GM21786 (cell line): ENCODE results near the gene NCF4.

Experiments
- ATAC-seq: cut with Tn5 transposase; IDR thresholded peaks from one replicate; pipeline ENCODE4 v1.9.1; 2021; ENCODE audit not compliant: unreplicated experiment

Gene NCF4

DNA sequence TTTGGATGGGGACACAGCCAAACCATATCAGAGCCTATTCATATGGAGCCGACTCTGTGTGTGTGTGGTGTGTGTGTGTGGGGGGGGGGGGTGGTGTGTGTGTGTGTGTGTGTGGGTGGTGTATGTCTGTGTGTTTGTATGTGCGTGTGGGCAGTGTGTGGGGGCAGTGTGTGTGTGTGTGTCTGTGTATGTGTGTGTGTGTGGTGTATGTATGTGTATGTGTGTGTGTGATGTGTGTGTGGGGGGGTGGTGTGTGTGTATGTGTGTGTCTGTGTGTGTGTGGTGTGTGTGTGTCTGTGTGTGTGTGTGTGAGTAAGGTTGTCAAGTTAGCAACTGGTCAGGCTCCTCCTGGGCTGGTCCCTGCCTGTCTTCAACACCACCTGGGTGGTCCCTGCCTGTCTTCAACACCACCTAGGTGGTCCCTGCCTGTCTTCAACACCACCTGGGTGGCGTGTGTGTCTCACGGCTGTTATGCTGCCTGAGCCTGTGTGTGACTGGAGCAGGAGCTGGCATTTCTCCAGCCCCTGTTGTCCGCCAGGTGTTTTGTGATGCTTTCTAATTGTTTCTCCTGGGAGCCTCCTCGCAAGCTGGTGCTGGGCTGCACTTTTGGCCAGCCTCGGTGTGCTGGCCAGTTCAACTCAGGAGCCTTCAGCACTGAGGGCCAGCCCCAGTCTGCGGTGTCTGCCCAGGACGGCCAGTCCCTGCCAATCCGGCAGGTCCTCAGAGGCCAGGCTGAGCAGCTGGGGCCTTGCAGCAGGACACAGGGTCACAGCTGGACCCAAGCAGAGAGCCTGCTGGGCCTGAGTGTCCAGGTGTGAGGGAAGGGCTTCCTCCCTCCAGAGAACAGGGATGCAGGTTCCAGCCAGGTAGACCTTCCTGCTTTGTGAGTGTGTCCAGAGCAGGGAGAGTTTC lies 22.4 kb upstream of the NCF4 start:
- no peak for ATAC-seq

DNA sequence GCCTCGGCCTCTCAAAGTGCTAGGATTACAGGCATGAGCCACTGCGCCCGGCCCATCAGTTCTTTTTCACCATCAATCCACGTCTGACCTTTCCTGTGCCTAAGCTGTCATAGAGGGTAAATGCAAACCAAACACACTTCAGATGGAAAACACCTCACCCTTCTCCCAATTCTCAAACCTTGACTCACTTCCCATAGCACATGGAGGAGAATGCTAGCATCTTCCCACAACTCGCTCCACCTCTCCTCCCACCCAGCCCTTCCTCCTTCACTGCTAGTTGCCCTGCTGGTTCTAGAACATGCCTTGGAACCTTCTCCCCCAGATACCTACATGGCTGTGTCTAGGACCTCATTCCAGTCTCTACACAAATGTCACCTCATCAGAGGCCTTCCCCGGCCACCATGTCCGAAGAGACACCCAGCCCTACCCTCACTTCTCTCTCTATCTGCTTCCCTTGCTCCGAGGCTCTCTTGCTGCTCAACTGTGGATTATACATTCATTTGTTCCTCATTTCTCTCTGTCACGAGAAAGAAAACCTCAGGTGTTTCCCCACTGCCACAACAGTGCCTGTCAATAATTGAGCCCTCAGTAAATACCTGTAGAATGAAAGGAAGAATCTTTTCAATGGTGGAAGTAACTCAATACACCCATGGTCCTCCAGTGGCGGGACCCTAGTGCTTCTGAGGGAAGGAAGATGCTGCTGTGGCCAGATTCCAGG lies 21.3 kb upstream of the NCF4 start:
- no peak for ATAC-seq

DNA sequence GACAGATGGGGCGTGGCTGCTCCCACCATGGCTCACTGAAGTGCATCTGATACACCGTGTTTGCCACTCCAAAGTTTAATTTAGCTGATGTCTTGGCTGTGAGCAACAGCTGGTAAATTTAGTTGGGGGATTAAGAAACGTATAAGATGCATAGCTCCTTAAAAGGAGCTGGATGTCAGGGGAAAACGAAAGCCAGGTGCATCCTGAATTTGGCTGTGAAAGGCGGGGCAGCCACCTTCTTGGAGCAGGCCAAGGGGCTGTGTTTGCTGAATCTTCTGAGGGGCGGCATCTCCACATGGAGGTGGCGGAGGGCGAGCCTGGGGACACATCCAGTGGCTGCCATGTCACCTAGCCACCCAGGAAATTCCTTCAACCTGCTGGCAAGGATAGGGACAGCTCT lies 20.7 kb upstream of the NCF4 start:
- ATAC-seq = no peak

DNA sequence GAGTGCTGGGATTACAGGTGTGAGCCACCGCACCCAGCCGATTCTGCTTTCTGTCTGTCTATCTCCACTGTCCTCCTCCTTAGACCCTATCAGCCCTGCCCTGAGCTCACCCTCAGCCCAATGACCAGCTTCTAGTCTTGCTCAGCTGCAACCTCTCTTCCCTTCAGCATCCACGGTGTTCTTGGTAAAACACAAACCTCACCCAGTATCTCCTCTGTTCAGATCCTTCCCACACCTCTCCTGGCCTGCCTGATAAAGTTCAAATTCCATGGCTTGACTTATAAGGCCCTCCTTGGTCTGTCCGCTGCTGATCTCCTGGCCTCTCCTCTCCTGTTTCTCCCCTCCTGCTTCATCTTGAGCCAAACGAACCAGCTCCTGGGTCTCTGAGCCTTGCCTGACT lies 14.5 kb upstream of the NCF4 start:
- no peak for ATAC-seq

DNA sequence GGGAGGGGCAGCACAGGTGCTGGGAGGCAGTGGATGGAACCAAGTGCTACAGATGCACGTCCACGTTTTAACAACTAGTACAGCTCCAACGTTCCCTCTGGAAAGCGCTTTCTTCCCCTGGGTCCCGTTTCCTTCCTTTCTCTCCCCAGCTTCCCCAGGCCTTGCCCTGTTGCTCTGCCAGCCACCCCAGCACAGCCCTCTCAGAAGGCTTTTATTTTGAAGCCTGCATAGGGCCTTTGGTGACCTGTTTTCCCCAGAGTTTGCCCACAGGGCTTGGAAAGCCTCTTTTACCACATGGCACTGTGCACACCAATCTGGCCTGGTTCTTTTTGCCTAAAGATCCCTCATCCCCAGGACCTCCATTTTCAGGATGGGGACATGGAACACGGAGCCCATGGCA lies 13.9 kb upstream of the NCF4 start:
- ATAC-seq = no peak

DNA sequence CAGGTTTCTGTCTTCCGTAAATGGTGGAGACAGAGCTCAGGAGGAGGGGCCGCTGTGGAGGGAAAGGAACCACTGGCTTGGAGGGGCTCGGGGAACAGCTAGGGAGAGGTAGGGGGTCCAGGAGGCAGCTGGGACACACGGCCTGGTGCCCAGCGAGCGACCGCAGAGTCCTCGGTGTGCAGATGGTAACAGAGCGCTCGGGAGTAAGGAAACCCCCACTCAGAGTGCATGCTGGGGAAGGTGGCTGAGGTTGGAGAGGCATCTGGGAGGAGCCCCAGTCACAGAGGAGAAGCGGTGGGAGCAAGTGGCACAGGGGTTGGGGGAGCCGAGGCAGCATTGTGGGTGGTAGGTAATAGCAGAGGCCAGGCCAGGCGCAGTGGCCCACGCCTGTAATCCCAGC lies 10.8 kb upstream of the NCF4 start:
- ATAC-seq = no peak

DNA sequence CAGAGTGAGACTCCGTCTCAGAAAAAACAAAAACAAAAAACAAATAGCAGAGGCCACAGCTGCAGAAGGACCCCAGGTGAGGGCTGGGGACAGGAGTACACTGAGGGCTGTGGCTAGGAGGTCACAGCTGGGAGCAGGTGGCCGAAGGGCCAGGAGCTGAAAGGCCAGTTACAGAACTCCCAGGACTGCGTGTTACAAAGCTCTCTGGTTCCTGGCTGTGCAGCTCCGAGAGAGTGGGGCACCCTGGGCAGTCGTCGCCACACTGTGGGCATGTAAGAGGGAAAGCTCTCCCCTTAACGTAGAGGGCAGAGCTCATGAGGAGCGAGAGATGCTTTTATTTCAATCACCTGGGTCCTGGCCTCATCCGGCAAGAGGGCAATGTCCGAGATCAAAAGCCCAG lies 10.1 kb upstream of the NCF4 start:
- ATAC-seq = no peak

DNA sequence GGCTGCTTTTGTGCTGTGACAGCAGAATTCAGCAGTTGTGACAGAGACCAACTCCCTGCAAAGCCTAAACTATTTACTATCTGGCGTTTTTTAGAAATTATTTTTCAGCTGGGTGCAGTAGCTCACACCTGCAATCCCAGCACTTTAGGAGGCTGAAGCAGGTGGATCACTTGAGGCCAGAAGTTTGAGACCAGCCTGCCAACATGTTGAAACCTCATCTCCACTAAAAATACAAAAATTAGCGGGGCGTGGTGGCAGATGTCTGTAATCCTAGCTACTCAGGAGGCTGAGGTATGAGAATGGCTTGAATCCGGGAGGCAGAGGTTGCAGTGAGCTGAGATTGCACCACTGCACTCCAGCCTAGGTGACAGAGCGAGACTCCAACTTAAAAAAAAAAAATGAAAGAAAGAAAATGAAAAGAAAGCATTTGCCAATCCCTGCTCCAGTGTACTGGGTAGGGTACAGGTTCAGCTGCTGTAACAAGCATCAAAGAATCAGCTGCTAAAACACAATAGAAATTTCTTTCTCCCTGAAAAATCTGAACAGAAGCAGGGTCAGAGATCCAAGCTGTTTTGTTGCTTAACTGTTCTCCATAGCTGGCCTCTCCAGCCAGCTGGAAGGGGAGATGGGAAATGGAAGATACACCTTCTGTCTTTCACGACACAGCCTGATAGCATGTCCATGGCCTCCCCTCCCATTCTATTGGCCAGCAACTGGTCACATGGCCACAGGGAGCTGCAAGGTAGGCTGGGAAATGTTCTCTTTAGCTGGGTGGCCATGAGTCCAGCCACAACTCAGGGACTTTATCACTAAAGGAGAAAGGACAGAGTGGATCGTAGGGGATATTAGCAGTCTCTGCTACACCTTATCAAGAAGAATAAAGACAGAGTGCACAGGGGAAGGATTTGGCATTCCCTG lies 8.5 kb upstream of the NCF4 start:
- no peak for ATAC-seq

DNA sequence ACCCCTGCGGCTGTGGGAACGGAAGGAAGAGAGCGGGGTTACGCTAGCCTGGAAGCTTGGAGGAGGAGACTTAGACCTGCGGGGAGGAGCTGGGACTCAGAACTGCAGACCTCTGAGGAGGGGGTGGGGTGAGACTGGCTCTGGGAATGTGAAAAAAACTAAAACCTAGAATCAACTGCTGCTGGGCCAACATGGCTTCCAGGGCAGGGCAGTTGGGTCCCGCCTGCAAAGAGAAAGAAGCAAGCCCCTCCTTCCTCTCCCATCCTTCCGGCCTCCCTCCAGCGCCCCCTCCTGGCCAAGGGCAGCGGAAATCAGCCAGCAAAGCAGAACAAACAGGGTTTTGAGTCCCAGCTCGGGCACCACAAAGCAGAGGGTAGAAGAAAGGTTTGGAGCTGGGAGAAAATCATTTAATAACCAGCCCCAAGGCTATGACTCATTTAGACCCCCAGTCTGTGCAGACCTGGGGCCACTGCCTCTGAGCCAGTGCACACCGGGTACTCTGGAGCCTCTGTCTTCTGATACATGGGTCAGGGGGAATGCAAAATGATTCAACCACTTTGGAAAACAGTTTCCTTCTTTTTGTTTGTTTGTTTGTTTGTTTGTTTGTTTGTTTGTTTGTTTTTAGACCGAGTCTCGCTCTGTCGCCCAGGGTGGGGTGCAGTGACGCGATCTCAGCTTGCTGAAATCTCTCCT lies 7.3 kb upstream of the NCF4 start:
- no peak for ATAC-seq

DNA sequence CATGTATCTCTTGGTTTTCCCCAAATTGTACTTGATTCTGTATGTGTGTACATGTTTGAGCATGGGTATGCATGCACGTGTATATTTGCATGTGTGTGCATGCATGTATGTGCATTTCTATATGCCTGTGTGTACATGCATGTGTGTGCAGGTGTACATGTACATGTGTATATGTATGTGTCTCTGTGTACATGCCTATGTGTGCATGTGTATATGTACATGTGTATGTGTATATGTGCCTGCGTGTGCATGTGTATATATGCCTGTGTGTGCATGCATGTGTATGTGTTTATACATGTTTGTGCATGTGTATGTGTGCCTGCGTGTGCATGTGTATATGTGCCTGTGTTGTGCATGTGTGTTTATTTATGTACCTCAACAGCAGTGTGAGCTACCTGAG lies 5.3 kb upstream of the NCF4 start:
- no peak for ATAC-seq

DNA sequence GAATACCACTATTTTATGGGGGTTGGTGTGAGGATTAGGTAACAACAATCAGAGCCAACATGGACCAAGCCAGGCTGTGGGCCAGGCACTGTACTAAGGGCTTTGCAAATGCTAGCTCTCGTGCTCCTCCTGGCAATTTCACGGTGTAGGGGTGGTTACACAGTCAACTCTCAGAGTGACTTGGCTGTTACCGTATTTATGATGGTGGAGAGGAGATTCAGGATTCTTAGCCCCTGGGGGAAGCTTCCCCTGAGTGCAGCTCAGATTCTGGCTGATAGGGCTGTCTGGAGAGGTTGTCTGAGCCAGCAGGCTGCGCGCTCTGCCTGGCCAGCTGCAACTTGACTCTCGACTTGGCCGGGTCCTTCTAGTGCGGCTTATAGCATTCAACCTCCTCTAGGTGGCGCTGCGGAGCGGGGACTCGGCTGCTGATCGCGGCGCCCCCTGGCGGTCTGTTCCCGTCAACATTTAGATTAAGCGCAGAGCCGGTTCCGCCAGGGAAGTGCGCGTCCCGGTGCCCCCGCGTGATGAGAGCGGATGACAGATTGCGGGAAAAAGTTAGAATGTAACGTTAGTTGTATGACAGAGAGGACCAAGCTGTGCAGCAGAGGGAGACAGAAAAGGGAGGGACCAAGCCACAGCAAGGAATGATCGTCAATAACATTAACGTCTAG lies 4.5 kb upstream of the NCF4 start:
- no peak for ATAC-seq

DNA sequence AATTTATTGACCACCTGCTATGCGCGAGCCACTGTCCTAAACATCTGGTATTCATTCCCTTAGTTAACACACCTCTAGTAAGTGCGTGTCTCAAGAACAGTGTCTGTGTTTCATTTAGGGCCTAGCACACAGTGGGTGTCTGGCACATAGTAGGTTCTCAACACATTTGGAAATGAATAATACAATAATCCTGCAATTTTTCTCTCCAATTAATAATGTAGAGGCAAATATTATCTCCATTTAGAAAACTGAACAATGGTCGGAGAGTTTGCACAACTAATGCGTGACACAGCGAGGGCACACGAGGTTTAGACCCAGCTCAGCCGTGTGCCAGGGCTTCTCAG lies 4.0 kb upstream of the NCF4 start:
- ATAC-seq = no peak

DNA sequence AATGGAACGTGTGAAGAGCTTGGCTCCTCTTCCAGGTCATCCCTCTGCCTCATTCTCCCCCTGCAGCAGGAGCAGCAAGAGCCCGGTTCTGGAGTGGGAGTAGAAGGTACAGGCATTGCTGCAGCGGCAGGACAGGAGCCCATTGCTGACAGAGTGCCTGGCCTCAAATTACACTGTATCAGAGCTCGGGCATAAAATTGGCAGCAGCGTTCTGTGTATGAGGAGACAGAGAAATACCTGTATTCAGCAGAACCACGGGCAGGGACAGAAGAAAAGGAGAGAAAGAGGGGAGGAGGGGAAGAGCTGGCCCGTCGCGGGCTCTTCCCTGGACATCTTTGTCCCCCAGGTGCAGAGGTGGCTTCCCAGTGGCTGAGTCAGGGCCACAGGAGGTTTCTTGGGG lies 2.6 kb upstream of the NCF4 start:
- no peak for ATAC-seq

DNA sequence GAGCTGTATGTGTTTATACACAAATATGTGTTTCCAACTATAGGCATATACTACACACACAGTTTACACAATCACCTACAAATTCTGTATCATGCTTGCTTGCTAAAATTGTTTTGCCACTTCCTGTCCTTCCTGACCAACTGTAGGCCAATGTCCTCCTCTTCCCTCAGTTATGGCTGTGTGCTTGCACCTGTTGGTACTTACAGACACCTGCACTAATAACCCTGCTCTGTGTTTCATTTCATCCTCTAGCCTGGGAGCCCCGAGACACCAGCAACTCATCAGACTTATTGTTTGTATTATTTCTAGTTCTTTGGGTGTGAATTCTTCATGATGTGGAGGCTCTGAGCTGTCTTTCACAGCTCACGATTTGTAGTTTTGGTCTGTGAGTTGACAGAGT lies 1.8 kb upstream of the NCF4 start:
- no peak for ATAC-seq

DNA sequence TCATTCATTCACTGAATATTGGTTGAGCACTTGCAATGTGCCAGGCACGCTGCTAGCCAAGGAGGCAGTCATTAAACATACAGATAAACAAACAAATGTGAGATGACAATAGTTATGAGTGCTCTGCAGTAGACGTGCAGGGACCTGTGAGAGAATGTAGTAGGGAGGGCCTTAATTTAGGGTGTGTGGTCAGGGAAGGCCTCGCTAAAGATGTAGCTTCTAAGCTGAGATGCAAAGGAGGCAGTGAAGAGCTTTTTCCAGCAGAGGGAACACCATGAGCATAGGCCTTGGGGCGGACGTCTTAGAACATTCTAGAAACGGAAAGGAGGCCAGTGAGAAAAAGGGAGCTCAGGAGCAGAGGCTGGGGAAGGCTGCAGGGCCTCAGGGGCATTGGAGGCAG lies 789 bp upstream of the NCF4 start:
- no peak for ATAC-seq

DNA sequence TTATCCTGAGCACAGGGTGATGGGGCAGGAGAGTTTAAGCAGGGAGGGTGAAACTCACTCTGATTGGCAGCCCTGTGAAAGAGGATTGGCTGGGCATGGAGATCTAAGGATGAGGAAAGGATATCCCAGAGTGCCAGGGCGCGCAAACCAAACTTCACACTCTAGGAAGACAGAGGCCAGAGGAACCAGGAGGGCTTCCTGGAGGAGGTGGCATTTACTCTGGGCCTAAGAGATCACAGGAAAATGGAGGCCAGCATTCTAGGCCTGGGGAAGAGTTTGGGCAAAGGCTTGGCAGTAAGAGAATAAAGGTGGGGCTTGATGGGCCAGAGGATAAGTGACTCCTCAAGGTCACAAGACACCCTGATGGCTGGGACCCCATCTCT lies 377 bp upstream of the NCF4 start:
- ATAC-seq = no peak

DNA sequence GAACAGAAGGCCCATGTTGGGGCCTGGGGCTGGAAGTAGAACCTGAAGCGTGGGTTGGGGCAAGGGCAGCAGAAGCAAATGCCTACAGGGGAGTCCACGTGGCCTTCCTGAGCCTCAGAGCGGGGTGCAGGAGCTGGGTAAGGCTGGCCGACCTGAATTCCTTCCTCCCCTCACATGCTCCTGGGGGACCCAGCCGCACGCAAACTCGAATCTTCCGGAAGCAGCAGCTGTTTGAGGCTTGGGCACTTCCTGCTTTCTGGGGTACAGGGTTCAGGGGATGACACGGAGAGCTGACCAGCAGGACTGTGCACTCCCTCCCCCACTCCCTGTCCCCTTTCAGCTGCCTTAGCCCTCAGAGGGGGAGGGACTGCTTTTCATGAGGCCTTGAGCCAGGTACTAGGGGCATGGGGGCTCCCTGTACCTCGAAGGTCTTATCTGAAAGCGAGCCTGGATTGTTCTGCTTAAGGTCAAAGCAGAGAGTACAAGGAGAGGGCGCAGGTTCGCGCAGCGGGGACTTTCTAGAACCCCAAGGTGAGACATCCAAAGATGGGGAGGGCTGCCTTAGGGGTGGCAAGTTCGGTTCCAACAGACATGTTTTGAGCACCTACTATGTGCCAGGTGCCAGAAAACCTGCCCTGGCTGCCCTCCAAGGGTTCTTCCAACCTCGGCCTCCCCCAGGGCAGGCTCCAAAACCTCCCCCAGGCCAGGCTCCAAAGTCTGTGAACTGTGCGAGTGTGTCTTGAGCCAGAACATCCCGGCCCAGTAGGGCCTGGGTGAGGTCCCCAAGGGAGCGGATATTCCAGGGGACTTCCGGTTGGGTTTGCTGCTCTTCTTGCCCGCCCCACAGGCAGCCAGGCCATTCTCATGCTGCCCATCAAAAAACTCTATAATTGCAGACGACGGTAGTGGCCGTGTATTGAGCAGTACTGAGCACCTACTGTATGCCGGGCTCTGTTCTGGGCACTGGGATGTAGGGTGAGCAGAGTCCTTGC lies 1.7 kb downstream of the NCF4 start:
- ATAC-seq = no peak

DNA sequence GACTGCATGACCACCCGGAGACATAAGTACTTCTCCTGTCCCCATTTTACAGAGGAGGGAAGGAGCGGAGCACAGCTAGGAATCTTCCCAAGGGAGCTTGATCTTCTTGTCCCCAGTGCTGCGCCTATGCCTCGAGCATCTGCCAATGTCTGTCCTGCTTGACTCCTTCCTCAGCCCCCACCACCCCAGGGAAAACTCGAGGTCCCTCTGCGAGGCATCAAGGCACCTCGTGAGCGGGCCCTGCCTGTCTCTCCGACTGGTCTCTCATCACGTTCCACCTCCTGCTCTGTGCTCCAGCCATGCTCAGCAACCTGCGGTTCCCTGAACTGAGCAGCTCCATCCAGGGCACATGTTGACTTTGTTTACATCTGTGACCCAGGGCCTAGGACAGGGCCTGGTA lies 2.5 kb downstream of the NCF4 start:
- ATAC-seq = no peak

DNA sequence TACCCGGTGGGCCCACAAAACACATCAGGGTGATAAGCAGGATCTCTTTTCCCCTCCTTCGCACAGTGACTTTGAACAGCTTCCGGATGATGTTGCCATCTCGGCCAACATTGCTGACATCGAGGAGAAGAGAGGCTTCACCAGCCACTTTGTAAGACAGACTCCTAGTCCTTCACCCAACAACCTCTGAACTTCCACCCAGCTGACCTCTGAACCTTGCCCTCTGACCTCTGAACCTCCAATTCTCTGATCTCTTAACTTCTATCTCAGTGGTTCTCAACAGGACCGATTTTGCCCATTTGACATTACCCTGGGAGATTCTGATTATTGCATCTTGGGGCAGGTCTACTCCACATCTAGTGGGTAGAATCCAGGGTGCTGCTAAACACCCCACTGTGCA lies 3.2 kb downstream of the NCF4 start:
- no peak for ATAC-seq
